GM12872 (cell line): Measurements from ENCODE around the gene ZDHHC22.

ENCODE experiments used
- TF ChIP-seq, protein P1 (sequence below): IDR thresholded peaks from 3 replicates; pipeline ENCODE4 v1.5.1; 2011; ENCODE audit warnings: low read depth, mild to moderate bottlenecking, low read length, moderate library complexity; ENCODE audit not compliant: insufficient read depth

ZDHHC22 gene

DNA sequence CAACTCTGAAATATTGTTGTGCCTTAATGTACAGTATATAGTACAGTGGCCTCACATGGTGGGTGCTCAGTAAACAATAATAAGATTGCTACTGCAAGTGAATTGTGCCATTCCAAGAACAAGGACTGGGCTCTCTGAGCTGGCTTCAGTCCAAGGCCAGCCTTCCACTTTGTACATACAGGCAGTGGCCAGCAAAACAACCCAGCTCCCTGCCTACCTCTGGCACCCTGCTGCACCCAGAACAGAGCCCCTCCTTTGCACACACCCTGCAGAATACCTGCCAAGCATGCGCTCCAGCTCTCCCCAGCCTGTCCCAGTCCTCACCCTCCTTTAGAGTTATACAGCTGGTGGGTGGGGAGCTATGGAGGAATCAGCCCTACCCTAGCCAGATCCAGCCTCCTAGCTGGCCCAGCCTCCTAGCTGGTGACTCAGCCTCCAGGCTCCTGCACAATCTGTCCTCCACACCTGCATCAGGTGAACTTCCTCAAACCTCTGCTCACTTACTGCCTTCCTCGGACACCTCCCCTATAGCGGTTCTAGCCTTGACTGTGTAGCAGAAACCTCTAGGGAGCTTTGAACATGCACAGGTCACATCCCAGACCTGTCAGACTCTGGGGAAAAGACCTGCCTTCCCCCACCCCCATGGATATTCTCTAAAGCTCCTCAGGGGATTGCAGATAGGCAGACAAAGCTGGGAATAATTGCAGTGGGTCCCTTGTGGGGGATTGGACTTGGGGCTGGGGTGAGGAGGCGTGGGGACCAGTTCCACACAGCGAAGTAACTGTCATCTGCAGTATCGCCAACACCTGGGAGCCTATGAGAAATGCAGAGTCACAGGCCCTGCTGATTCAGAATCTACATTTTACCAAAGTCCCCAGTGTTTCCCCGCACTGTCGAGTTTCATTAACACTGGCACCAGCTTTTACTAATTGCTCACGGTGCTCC is 17.9 kb downstream of the ZDHHC22 start:
- TF ChIP-seq, protein P1, sequence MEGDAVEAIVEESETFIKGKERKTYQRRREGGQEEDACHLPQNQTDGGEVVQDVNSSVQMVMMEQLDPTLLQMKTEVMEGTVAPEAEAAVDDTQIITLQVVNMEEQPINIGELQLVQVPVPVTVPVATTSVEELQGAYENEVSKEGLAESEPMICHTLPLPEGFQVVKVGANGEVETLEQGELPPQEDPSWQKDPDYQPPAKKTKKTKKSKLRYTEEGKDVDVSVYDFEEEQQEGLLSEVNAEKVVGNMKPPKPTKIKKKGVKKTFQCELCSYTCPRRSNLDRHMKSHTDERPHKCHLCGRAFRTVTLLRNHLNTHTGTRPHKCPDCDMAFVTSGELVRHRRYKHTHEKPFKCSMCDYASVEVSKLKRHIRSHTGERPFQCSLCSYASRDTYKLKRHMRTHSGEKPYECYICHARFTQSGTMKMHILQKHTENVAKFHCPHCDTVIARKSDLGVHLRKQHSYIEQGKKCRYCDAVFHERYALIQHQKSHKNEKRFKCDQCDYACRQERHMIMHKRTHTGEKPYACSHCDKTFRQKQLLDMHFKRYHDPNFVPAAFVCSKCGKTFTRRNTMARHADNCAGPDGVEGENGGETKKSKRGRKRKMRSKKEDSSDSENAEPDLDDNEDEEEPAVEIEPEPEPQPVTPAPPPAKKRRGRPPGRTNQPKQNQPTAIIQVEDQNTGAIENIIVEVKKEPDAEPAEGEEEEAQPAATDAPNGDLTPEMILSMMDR, result no peak

GRCh38 chr14:77122526-77123125 is 19.0 kb downstream of the ZDHHC22 start:
- TF ChIP-seq, protein P1, result no peak

DNA sequence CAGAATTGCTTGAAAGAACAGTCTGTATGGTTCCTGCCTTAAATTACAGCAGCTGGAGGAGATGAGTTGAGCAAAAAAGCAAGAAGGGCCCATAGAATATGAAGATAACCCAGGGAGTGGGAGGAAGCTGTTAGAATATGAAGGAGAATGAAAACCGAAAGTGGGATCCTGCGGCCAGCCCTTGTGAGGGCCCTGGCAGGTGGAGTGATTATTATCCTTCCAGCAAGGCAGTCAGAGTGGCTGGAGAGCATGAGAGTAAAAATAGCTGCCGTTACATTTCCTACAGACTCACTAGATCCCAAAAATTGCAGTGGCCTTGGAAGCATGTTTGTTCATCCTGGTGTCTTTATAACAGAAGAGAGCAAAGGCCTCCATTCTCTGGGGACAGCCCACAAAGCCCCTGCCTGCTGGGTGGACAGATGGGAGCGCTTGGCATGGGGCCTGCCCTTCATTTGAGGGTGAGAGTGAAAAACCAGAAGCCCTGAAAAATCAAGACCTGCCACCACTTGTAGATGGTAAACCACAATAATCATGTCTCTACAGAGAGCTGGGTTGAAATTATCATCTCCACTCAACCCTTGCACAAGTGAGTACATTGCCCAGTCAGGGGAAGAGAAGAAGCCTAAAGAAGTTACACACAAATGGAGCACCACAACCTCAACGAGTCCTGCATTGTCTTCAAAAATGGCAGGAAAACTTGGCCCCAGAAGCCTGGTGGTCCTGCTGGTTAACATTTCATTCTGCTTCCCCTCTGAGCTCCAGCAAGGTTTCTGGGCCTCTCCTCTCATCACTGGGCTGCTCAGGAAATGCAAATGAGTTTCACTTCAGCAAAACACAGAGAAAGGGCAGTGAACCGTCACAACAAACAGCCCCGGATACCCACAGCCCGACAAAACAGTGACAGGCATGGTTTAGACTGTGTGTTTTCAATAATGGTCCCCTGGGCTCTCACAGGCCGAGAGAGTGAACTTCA is 20.5 kb downstream of the ZDHHC22 start:
- TF ChIP-seq, protein P1, result no peak

- TF ChIP-seq, protein P1, result no peak
Observed at GRCh38 chr14:77119851-77120250, 21.7 kb downstream of the ZDHHC22 start.

DNA sequence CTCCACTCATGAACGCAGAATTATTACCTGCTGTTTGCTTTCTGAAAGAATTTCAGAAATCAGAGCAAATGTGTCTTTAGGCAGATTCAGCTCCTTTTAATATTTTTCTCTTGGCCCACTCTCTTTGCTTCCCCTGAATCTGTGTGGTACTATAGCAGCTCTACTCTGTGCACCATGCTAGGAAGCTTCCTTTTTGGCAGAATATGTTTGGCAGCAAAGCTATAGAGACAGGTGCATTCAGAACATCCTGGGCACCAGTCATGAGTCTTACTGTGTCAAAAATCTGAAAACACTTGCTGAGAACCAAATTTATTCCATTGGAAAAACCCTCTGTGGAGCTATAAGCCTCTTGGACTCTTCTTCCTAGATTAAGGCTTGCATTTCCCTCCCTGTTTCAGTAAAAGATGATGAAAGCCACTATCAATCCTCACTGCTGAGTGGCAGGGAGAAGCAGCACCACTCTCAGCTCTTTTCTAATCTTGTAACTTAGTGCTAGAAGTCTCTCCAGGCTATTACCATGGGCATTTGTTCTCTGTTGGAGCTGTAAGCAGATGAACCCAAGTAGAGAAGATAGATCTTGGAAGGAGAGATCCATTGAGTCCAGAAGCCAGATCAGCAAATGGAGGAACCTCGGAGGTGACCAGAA is 25.3 kb downstream of the ZDHHC22 start:
- TF ChIP-seq, protein P1, result no peak

GRCh38 chr14:77114609-77115008 is 27.0 kb downstream of the ZDHHC22 start:
- TF ChIP-seq, protein P1, result no peak

DNA sequence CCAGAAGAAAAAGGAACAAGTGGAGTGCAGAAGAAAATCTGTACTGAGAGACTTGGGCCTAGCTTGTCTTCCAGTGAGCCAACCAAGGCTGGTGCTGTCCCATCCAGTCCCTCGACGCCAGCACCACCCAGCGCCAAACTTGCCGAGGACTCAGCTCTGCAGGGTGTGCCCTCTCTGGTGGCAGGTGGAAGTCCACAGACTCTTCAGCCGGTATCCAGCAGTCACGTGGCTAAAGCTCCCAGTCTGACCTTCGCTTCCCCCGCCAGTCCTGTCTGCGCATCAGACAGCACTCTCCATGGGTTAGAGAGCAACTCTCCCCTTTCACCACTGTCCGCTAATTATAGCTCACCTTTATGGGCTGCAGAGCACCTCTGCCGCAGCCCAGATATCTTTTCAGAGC is 27.9 kb downstream of the ZDHHC22 start:
- TF ChIP-seq, protein P1, result no peak
